ENCODE measurements around the gene UNC45B.

Gene UNC45B

DNA sequence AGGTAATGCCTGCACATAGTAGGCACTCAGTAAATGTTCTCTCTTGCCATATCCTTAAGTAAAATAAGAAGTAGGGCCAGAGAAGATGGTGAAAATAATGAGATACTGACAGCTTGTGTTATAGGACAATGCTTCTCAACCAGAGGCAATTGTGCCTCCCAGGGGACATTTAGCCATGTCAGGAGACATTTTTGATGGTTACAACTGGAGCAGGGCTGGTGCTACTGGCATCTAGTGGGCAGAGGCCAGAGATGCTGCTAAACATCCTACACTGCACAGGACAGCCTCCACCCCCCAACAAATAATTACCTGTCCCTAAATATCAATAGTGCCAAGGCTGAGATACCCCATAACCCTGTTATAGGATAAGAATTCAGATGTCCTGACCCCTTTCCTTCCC is 29.6 kb upstream of the UNC45B start:
- Histone ChIP-seq H2BK5ac (ENCODE audit: low read depth, low read length, poor library complexity, severe bottlenecking) (no peak overlapping the region), H3K27ac (ENCODE audit: low read length, poor library complexity, severe bottlenecking) (no peak overlapping the region), H3K14ac (ENCODE audit: low read length in 2 of 2) (no peak overlapping the region), H3K4ac (ENCODE audit: low read depth in 1 of 2, low read length in 2 of 2) (no peak overlapping the region), H3K79me1 (replicated peaks; ENCODE audit: low read length, poor library complexity, severe bottlenecking) (peaks cover 18% of the 10 kb centered on the region), H4K8ac (ENCODE audit: low read length) (no peak overlapping the region), H3K23ac (ENCODE audit: low read length in 2 of 2) (no peak overlapping the region), H3K18ac (ENCODE audit: low read depth in 1 of 2, low read length in 2 of 2) (no peak overlapping the region), H3K27me3 (ENCODE audit: control insufficient read depth in 1 of 2, insufficient read depth in 1 of 2, low read length in 2 of 2) (peaks cover 0 to 6% of the 10 kb centered on the region in 2 experiments), H2BK120ac (ENCODE audit: low read depth, low read length) (no peak overlapping the region), H3K4me1 (ENCODE audit: control insufficient read depth, insufficient read depth, low read depth, low read length) (peaks cover 27% of the 10 kb centered on the region), H3K4me3 (ENCODE audit: insufficient read depth in 1 of 2, low read depth in 1 of 2, low read length in 2 of 2) (no peak overlapping the region), H2AFZ (ENCODE audit: low read depth, low read length) (no peak overlapping the region), H4K91ac (ENCODE audit: low read length) (no peak overlapping the region), H3K9me3 (ENCODE audit: control insufficient read depth, low read length) (no peaks in the 10 kb centered on the region), H3K9ac (ENCODE audit: low read length) (no peak overlapping the region), H2AK5ac (ENCODE audit: low read length, severe bottlenecking) (no peak overlapping the region), H3K4me2 (ENCODE audit: low read length, poor library complexity, severe bottlenecking) (no peak overlapping the region), H3K36me3 (ENCODE audit: control insufficient read depth in 1 of 2, insufficient read depth in 2 of 2, low read depth in 1 of 2, low read length in 2 of 2) (peaks cover 3 to 6% of the 10 kb centered on the region in 2 experiments), H2BK12ac (ENCODE audit: low read length in 2 of 2) (no peak overlapping the region), H2BK15ac (ENCODE audit: low read depth, poor library complexity, severe bottlenecking) (no peak overlapping the region)
- DNase-seq, result peak; percentile 31

DNA sequence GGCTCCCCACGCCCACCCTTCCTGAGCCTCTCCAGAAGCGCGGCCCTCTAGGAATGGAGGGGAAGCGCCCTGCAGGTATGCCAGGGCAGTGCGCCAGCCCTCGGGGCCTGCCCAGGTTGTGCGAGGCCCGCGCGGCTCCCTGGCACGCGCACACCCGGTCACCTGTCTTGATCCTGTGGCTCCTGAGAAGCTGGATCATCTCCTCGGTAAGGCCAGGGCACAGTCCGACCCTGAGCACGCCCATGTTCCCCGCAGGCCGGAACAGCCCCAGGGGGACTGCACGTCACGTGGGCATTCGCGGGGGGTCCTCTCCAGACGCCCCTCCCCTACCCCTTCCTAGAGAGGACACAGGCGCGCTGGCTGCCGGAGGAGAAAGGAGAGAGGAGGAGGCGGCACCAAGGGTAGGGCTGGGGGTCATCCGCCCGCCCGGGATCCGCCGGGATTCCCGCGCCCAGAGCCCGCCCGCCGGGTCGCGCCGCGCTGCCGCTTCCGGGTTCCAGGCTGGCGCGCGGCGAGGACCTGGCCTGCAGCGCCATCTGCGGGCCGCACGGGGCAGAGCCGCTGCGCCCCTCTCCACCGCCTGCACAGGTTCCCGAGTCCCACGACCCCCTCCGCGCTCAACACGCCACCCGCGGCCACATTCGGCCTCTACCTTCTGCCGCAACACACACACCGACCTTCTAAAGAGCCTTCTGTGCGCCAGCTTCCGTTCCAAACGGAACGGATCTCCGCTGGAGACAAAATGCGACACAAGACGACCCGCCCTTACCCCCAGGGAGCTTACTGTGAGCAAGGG is 28.0 kb upstream of the UNC45B start, which contains the start of gene RAD51D:
TSS of gene RAD51D (minus strand) at position 491 of the 796 bp plus-strand sequence. CDS start at position 244, 247 bp downstream.
- peak; percentile 68 for DNase-seq
- Histone ChIP-seq H2BK12ac (ENCODE audit: low read length in 2 of 2) (peak within 1 kb of the TSS in 1 of 2 experiments; percentile 15), H4K8ac (ENCODE audit: low read length) (peak within 1 kb of the TSS; percentile 97), H2AK5ac (ENCODE audit: low read length, severe bottlenecking) (no peak within 1 kb of the TSS), H3K9ac (ENCODE audit: low read length) (peak within 1 kb of the TSS; percentile 92), H3K9me3 (ENCODE audit: control insufficient read depth, low read length) (no peaks in the 10 kb centered on the region), H2BK120ac (ENCODE audit: low read depth, low read length) (peak within 1 kb of the TSS; percentile 57), H3K4me2 (ENCODE audit: low read length, poor library complexity, severe bottlenecking) (peak within 1 kb of the TSS; percentile 93), H3K4ac (ENCODE audit: low read depth in 1 of 2, low read length in 2 of 2) (peak within 1 kb of the TSS; percentile 9 to 92), H4K91ac (ENCODE audit: low read length) (peak within 1 kb of the TSS; percentile 82), H3K4me3 (ENCODE audit: insufficient read depth in 1 of 2, low read depth in 1 of 2, low read length in 2 of 2) (peak within 1 kb of the TSS; percentile 74 to 93), H3K4me1 (ENCODE audit: control insufficient read depth, insufficient read depth, low read depth, low read length) (peaks cover 27% of the 10 kb centered on the region), H2AFZ (ENCODE audit: low read depth, low read length) (peak within 1 kb of the TSS; percentile 98), H3K36me3 (ENCODE audit: control insufficient read depth in 1 of 2, insufficient read depth in 2 of 2, low read depth in 1 of 2, low read length in 2 of 2) (peaks cover 3 to 6% of the 10 kb centered on the region in 2 experiments), H2BK15ac (ENCODE audit: low read depth, poor library complexity, severe bottlenecking) (peak within 1 kb of the TSS; percentile 65), H2BK5ac (ENCODE audit: low read depth, low read length, poor library complexity, severe bottlenecking) (peak within 1 kb of the TSS; percentile 21), H3K23ac (ENCODE audit: low read length in 2 of 2) (peak within 1 kb of the TSS; percentile 47 to 95), H3K79me1 (replicated peaks; ENCODE audit: low read length, poor library complexity, severe bottlenecking) (peaks cover 14% of the 10 kb centered on the region), H3K27me3 (ENCODE audit: control insufficient read depth in 1 of 2, insufficient read depth in 1 of 2, low read length in 2 of 2) (peaks cover 0 to 6% of the 10 kb centered on the region in 2 experiments), H3K18ac (ENCODE audit: low read depth in 1 of 2, low read length in 2 of 2) (peak within 1 kb of the TSS; percentile 50 to 93), H3K27ac (ENCODE audit: low read length, poor library complexity, severe bottlenecking) (peak within 1 kb of the TSS; percentile 51), H3K14ac (ENCODE audit: low read length in 2 of 2) (peak within 1 kb of the TSS in 1 of 2 experiments; percentile 53)
- under 1% methylated on average over 49 of the region's 72 CpGs for WGBS

DNA sequence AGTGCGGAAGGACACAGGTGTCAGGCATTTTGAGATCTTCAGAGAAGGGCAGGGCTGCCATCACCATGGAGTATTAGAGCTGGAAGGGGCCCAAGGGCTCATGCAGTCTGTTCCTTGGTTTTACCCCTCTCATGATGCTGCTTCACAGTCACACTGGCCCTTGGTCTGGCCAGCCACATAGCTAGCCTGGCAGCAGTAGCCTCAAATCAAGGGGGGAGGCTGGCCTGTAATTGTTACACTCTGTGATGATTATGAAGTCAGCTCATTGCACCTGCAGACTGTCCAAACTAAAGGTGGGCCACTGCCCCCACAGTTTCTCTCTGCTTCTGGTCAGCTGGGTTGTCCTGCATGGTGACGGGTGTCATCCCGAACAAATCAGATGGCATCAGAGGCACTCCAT is 26.3 kb upstream of the UNC45B start, which contains the start of gene FNDC8:
TSS of gene FNDC8 (plus strand) at position 301 of the 400 bp plus-strand sequence. CDS start at position 380, 79 bp downstream.
- no peak within 1 kb of the TSS for H3K4me2 ChIP-seq (ENCODE audit: low read length, poor library complexity, severe bottlenecking)
- H3K4ac ChIP-seq (ENCODE audit: low read depth in 1 of 2, low read length in 2 of 2), result no peak within 1 kb of the TSS
- H3K4me3 ChIP-seq (ENCODE audit: insufficient read depth in 1 of 2, low read depth in 1 of 2, low read length in 2 of 2), result no peak within 1 kb of the TSS
- 90% methylated on average over 2 of the region's 3 CpGs for WGBS
- no peak within 1 kb of the TSS for H3K27ac ChIP-seq (ENCODE audit: low read length, poor library complexity, severe bottlenecking)
- peaks cover 6% of the 10 kb centered on the region for H3K79me1 ChIP-seq (replicated peaks; ENCODE audit: low read length, poor library complexity, severe bottlenecking)
- H2AFZ ChIP-seq (ENCODE audit: low read depth, low read length), result no peak within 1 kb of the TSS
- no peaks in the 10 kb centered on the region for H3K9me3 ChIP-seq (ENCODE audit: control insufficient read depth, low read length)
- no peak within 1 kb of the TSS for H4K8ac ChIP-seq (ENCODE audit: low read length)
- no peak within 1 kb of the TSS for H4K91ac ChIP-seq (ENCODE audit: low read length)
- no peak for DNase-seq
- no peak within 1 kb of the TSS for H2BK15ac ChIP-seq (ENCODE audit: low read depth, poor library complexity, severe bottlenecking)
- no peak within 1 kb of the TSS for H2BK12ac ChIP-seq (ENCODE audit: low read length in 2 of 2)
- peaks cover 19% of the 10 kb centered on the region for H3K4me1 ChIP-seq (ENCODE audit: control insufficient read depth, insufficient read depth, low read depth, low read length)
- H3K27me3 ChIP-seq (ENCODE audit: control insufficient read depth in 1 of 2, insufficient read depth in 1 of 2, low read length in 2 of 2), result peaks cover 0 to 6% of the 10 kb centered on the region in 2 experiments
- no peak within 1 kb of the TSS for H2BK5ac ChIP-seq (ENCODE audit: low read depth, low read length, poor library complexity, severe bottlenecking)
- H3K9ac ChIP-seq (ENCODE audit: low read length), result no peak within 1 kb of the TSS
- H3K14ac ChIP-seq (ENCODE audit: low read length in 2 of 2), result no peak within 1 kb of the TSS
- H3K36me3 ChIP-seq (ENCODE audit: control insufficient read depth in 1 of 2, insufficient read depth in 2 of 2, low read depth in 1 of 2, low read length in 2 of 2), result peaks cover 0 to 3% of the 10 kb centered on the region in 2 experiments
- no peak within 1 kb of the TSS for H3K23ac ChIP-seq (ENCODE audit: low read length in 2 of 2)
- no peak within 1 kb of the TSS for H2AK5ac ChIP-seq (ENCODE audit: low read length, severe bottlenecking)
- no peak within 1 kb of the TSS for H2BK120ac ChIP-seq (ENCODE audit: low read depth, low read length)
- no peak within 1 kb of the TSS for H3K18ac ChIP-seq (ENCODE audit: low read depth in 1 of 2, low read length in 2 of 2)

DNA sequence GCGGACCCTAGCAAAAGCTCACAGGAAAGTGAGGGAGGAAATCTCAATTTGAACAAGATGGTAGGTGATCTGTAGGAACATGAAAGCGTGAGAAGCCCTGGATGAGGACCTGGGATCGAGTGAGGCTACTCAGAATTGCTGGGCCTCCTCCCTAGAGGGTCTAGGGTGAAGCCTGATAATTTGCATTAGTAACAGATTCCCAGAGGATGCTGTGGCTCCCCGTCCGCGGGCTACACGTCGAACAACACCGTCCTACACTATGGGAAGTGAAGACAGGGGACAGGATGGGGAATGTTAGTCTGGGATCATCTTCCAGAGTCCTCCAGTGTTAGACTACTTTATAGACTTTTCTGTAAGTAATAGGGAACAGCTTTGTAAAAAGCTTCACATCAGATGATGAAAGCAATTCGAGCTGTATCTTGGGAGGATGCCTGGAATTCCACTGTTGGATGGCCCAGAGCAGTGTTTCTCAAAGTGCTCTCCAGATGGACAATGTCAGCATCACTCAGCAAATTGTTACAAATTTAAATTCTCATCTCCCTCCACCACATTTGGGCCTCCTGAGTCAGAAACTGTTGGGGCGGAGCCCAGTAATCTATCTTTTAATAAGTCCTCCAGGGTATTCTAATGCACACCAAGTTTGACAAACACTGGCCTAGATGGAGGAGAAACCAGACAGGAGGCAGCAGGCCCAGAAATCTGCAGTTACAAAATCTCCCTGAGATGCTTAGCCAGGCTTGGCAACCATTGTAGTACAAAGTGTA is 19.7 kb upstream of the UNC45B start:
- H3K27ac ChIP-seq (ENCODE audit: low read length, poor library complexity, severe bottlenecking), result no peak overlapping the region
- DNase-seq, result no peak
- H3K9me3 ChIP-seq (ENCODE audit: control insufficient read depth, low read length), result no peaks in the 10 kb centered on the region
- no peak overlapping the region for H2AK5ac ChIP-seq (ENCODE audit: low read length, severe bottlenecking)
- H3K9ac ChIP-seq (ENCODE audit: low read length), result peak overlapping the region; percentile 50
- H3K4me2 ChIP-seq (ENCODE audit: low read length, poor library complexity, severe bottlenecking), result no peak overlapping the region
- no peak overlapping the region for H2BK12ac ChIP-seq (ENCODE audit: low read length in 2 of 2)
- no peak overlapping the region for H3K14ac ChIP-seq (ENCODE audit: low read length in 2 of 2)
- no peaks in the 10 kb centered on the region for H3K4me1 ChIP-seq (ENCODE audit: control insufficient read depth, insufficient read depth, low read depth, low read length)
- no peaks in the 10 kb centered on the region for H3K27me3 ChIP-seq (ENCODE audit: control insufficient read depth in 1 of 2, insufficient read depth in 1 of 2, low read length in 2 of 2)
- H3K18ac ChIP-seq (ENCODE audit: low read depth in 1 of 2, low read length in 2 of 2), result no peak overlapping the region
- H3K79me1 ChIP-seq (replicated peaks; ENCODE audit: low read length, poor library complexity, severe bottlenecking), result peaks cover 2% of the 10 kb centered on the region
- H3K36me3 ChIP-seq (ENCODE audit: control insufficient read depth in 1 of 2, insufficient read depth in 2 of 2, low read depth in 1 of 2, low read length in 2 of 2), result peaks cover 24 to 29% of the 10 kb centered on the region in 2 experiments
- no peak overlapping the region for H3K23ac ChIP-seq (ENCODE audit: low read length in 2 of 2)
- H3K4ac ChIP-seq (ENCODE audit: low read depth in 1 of 2, low read length in 2 of 2), result no peak overlapping the region
- no peak overlapping the region for H2BK5ac ChIP-seq (ENCODE audit: low read depth, low read length, poor library complexity, severe bottlenecking)
- H2BK15ac ChIP-seq (ENCODE audit: low read depth, poor library complexity, severe bottlenecking), result no peak overlapping the region
- no peak overlapping the region for H2AFZ ChIP-seq (ENCODE audit: low read depth, low read length)
- no peak overlapping the region for H4K8ac ChIP-seq (ENCODE audit: low read length)
- no peak overlapping the region for H2BK120ac ChIP-seq (ENCODE audit: low read depth, low read length)
- no peak overlapping the region for H3K4me3 ChIP-seq (ENCODE audit: insufficient read depth in 1 of 2, low read depth in 1 of 2, low read length in 2 of 2)
- no peak overlapping the region for H4K91ac ChIP-seq (ENCODE audit: low read length)
- WGBS, result 93% methylated on average over 11 of the region's 11 CpGs

Measured in mesenchymal stem cell (in vitro differentiated cells and primary cell).